NK-92 (cell line): ENCODE data around the gene EML4.
"Not testable (repeated sequence)": the region's sequence is repeated elsewhere in the genome, so short reads cannot be mapped to it uniquely, and the experiment has no call there.

Experiments
- DNase-seq: peaks from one replicate; lab custom pipeline; 2025; ENCODE audit not compliant: unreplicated experiment; lab: John Stamatoyannopoulos, UW

Gene EML4, protein sequence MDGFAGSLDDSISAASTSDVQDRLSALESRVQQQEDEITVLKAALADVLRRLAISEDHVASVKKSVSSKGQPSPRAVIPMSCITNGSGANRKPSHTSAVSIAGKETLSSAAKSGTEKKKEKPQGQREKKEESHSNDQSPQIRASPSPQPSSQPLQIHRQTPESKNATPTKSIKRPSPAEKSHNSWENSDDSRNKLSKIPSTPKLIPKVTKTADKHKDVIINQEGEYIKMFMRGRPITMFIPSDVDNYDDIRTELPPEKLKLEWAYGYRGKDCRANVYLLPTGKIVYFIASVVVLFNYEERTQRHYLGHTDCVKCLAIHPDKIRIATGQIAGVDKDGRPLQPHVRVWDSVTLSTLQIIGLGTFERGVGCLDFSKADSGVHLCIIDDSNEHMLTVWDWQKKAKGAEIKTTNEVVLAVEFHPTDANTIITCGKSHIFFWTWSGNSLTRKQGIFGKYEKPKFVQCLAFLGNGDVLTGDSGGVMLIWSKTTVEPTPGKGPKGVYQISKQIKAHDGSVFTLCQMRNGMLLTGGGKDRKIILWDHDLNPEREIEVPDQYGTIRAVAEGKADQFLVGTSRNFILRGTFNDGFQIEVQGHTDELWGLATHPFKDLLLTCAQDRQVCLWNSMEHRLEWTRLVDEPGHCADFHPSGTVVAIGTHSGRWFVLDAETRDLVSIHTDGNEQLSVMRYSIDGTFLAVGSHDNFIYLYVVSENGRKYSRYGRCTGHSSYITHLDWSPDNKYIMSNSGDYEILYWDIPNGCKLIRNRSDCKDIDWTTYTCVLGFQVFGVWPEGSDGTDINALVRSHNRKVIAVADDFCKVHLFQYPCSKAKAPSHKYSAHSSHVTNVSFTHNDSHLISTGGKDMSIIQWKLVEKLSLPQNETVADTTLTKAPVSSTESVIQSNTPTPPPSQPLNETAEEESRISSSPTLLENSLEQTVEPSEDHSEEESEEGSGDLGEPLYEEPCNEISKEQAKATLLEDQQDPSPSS

DNA sequence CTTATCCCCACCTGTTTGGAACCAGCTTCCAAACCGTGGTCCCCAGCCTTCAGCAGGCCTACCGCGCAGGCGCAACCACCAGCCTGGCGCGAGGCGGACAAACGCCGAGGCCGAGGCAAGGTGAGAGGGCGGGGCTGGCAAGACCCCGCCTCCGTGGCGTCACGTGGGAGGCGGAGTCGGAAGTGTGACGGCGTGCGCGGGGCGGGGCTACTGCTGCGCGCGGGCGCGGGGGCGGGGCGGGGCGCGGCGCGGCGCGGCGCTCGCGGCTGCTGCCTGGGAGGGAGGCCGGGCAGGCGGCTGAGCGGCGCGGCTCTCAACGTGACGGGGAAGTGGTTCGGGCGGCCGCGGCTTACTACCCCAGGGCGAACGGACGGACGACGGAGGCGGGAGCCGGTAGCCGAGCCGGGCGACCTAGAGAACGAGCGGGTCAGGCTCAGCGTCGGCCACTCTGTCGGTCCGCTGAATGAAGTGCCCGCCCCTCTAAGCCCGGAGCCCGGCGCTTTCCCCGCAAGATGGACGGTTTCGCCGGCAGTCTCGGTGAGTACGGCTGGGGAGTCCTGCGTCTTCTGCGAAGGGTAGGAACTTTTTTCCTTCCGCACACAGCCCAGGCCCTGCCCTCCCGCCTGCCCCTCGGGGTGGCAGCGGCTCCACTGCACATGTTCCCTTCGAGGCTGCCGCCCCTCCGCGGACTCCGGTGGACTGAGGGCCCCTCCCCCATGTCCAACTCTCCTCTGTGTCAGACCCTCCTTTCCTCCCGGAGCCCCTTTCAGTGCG is at the start of gene EML4:
Gene EML4, plus strand, starts transcription at position 254 of the 774 bp plus-strand sequence. Its CDS starts 259 bp downstream, at position 513.
- peak; percentile 26 for DNase-seq

DNA sequence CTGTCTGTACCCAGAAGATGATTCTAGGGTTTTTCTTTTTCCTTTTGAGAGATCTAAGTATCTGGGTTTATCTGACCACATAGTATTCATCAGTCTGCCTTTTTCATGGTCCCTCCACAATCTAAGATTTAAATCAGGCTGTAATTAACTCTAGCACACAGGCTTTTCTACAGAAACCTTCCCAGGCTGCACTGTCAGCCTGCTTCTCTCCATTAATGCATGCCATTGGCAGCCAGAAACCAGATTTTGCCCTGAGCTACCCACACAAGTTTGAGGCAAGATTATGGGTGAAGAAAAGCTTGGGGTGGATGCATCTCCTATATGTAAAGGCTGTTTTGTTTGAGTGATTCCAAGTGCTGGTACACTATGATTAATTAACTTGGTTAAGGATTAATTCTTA is 45.7 kb upstream of the EML4 start:
- DNase-seq: no peak

DNA sequence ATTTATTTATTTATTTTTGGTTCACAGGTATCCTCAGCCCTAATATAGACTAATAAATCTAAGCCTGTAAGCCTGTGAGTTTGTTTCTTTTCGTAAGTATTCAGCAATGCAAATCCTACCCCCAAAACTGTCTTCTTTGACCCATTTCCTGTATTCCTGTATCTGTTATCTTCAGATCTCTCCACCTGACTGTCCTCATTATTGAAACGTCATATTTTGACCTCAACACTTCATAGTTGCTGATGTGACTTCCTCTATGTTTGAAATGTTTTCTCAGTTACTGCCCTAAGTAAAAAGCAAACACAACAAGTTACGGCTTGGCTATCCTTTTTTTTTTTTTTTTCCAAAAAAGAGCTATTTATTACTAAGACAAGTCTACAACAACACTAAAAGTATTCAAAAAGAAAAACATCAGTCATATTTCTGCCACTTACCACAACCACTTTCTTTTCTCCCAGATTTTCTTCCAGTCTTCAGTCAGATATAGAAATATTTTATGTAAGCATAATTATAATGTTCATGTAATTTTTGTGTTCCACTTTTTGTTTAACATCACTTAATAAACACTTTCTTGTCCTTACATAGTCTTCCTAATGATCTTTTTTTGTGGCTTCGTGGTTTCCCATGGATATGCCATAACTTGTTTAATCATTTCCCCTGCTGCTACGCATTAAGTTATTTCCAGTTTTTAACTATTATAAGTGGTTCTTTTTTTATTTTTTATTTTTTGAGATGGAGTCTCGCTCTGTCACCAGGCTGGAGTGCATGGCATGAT is 45.0 kb upstream of the EML4 start:
- no peak for DNase-seq

DNA sequence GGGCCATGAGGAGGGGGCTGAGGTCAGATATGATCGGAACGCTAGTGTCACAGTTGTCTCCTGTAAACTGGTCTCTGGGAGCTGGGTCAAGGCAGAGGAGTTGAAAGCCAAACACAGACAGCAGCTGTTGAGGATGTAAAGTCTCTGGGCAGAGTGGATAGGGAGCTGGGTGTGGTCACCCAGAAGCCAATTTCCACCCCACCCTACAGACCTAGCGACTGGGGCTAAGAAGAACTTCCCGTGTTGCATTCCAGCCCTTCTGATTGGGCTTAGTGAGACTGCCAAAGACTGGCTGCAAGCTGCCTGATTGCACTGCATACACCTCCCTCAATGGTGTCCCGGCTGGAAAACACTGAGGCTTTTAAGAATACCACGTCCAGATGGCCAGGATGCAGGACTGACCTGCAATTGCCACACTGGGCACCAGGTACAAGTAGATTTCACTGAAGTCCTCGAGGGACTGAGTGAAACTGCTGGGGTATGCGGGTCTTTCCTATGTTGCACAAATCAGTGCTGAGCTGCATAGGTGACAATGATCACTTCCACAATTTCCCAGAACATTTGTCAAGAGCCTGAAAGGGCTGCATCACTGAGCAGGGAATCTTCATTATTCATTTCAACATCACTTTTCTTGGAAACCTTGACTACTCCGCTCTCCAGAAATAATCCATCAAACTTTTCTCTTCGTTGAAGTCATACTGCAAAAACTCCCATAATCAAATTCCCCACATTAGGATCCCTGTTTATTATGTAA is 43.1 kb upstream of the EML4 start:
- no peak for DNase-seq

DNA sequence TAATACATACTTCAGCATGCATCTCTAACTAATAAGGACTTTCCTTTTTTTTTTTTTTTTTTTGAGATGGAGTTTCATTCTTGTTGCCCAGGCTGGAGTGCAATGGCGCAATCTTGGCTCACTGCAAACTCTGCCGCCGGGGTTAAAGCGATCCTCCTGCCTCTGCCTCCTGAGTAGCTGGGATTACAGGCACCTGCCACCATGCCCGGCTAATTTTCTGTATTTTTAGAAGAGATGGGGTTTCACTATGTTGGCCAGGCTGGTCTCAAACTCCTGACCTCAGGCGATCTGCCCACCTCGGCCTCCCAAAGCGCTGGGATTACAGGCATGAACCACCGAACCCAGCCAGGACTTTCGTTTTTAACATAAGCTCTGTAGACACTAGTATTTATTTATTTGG is 42.3 kb upstream of the EML4 start:
- DNase-seq: not testable (repeated sequence)

DNA sequence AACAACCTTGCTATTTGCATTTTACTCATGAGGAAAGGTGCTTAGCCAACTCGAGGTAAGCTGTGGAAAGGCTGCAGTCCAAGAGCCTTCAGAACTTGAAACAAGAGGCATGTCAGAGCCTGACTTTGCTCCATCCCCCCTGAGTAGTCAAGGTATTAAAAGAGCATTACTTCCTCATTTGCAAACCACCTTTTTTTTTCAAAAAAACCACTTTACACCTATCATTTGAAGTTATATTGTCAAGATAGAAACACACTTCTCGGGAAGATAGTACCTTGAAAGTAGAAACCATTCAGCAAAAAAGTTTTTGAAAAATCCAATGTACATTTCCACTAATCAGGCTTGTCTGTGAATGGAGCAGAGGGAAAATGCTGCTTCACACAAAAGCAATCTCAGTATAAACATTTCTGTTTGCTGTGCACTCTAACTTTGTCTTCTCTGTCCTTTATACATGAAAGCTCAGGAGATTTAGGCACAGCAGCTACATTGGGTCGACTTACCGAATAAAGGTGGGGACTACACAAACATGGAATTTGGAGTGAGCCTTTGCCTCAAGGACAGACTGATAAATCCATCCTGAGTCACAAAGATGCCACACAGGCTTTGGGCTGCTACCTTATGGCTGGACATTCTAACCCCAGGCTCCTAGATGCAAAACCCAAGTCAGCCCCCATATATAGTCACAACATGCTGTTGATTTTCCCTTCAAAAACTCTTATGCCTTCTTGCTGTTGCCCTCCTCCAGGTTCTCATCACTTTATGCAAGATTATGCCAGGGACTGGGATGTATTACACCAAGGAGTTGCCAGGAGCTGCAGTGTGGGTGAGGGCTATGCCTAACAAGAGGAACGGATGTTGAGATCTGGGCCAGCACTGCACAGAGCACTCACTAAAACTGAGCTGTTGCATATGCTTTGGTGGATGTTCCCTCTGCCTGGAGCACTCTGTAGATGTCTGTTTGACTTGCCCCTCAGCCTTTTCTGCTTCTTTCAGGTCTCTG is 41.4 kb upstream of the EML4 start:
- DNase-seq: no peak

DNA sequence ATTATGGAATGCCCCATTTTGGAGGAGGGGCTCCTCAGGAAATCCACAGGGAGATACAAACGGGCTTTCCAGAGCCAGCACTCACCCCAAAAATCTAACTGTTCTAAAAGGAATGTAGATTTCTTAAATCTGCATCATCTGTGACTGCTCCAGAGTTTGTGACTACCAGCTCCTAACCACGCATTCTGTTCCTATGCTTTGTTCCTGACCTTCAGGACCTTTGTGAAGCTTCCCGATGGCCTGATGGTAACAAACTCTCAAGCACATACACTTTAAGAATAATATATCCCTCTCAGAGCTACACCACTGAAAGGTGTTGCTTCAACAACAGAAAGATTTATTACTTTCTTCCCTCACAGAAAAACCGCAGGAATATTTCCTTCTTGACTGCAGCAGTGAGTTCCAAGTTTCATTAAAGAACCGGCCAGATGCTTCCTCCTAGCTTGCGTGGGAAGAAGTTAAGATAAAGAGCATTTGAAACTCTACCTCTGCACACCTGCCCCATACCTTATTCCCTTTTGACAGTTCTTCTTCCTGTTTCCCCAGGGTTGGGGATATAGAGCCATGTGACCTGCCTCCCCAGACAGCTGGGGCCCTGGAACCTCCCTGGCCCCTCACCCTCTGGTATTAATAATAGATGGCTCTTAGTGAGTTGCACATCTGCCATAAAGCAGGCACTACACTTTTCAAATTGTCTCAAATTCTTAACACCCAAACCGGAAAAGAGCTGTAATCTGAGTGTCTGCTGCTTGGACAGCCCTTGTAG is 40.2 kb upstream of the EML4 start:
- DNase-seq: no peak

DNA sequence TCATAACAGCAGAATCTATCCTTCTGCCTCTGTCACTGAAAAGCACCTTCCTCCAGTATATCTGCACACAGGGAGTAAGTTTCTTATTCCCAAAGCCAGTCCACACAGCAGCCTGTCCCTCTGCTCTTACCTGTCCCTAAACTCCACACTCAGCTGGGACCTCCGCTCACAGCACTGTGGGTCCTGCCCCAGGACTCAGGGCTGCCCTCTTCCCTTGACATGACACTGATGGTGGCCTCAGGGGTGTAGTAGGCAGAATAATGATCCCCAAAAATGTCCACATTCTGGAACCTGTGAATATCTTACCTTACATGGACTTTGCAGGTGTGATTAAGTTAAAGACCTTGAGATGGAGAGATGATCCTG is 39.7 kb upstream of the EML4 start:
- DNase-seq: no peak

DNA sequence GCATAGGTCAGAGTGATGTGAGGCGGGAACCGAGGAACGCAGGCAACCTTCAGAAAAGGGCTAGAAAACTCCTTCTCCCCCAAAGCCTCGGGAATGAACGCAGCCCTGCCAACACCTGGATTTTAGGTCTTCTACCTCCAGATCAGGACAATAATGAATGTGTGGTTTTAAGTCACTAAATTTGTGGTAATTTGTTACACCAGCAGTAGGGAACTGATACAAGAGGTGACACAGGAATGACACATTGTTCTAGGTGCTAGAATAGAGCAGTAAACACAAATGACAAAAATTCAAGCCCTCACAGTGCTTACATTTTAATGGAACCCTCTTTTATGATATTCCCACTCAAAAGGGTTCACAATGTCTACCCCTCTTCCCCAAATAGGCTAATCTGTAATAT is 39.2 kb upstream of the EML4 start:
- DNase-seq: no peak

DNA sequence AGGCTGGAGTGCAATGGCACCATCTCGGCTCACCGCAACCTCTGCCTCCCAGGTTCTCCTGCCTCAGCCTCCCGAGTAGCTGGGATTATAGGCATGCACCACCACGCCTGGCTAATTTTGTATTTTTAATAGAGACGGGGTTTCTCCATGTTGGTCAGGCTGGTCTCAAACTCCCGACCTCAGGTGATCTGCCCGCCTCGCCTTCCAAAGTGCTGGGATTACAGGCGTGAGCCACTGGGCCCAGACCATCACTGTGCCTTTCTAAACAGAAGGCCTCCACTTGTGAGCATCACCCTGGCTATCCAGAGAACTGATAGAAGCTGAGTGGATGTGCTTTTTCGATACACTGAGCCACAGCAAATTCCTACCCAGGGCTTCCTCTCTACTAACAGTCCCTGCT is 38.3 kb upstream of the EML4 start:
- not testable (repeated sequence) for DNase-seq

DNA sequence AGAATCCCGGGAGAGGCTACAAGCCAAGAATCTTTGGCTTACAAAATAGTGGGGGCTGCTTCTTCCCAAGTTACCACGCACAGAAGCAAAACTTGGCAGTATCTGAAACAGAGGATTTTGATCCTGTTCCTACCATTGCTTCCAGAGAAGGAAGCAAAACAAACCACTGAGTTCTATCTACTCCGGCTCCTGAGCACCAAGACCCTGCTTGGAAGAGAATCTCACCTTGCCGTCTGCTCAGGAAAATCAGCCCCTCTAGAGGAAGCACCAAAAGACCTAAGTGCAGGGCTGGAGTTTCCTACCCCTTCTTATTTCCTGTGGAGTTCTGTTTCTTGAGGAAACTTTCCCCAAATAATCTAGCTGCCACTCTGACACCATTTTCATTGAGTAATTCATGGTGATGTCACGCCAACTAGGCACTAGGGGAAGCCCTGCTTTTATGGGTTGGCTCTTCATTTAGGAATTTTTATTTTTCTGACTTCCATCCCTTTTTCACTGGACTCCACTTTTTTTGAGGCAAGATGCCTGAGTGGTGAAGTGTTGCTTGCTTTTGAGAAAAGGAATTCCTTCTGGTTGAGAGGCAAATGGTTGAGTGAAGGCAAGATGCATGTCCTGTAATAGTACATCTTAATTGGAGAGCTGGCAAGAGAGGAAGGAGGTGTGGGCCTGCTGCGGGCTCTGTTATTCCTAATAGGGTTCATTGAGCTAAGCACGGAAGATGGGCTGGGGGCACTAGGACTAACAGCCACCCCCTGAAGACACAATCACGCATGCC is 36.8 kb upstream of the EML4 start:
- DNase-seq: no peak

DNA sequence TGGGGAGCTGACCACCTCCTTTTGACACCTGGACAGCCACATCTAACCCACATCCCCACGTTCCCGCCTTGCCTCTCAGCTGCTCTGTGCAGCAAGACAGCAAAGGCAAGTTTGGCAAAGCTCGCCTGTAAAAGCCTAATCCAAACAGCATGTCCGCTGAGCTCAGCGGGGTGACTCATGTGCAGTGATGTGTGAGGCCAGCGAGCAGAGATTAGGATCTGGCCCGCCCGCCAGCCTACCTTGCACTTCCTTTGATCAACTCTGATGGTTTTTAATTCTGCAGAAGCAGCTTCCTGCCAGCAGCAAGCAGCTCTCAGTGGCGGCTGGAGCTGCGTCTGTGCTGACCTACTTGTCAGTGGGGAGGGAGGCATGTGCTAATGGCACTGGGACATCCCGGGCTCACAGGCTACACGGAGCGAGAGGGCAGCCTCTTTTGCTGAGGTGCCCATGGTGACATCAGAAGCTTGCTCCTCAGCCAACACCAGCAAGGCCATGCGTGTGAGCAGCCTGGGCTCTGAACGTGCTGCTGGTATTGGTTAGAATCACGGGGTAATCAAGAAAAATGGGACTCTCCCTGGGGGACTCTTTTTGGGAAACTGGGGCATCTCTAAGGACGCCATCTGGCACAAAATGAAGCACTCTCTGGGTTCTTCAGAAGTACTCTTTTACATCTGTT is 36.0 kb upstream of the EML4 start:
- peak; percentile 50 for DNase-seq

DNA sequence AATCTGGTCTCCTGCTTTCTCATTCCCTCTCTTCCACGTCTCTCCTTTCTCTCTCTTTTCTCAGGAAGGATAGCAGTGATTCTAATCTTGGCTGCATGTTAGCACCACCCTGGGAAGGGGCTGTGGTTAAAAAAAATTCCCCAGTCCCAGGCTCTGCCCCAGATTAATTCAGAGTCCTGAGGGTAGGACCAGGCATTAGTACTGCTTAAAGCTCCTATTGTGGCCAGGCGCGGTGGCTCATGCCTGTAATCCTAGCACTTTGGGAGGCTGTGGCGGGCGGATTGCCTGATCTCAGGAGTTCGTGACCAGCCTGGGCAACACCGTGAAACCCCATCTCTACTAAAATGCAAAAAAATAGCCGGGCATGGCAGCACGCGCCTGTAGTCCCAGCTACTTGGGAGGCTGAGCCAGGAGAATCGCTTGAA is 35.4 kb upstream of the EML4 start:
- no peak for DNase-seq

DNA sequence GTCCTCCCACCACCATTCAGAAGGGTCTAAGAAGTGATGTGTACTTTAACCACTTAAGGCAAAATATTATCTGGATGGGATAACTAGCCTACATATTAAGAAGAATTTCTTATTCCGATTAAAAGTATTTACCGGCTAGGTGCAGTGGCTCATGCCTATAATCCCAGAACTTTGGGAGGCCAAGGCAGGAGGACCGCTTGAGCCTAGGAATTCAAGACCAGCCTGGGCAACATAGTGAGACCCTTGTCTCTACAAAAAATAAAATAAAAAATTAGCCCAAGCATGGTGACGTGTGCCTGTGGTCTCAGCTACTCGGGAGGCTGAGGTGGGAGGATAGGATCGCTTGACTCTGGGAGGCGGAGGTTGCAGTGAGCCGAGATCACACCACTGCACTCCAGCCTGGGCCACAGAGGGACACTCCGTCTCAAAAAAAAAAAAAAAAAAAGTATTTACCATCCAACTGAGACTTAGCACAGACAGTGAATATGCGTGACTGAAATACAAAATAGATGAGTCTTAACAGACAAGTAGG is 34.7 kb upstream of the EML4 start:
- DNase-seq: not testable (repeated sequence)

DNA sequence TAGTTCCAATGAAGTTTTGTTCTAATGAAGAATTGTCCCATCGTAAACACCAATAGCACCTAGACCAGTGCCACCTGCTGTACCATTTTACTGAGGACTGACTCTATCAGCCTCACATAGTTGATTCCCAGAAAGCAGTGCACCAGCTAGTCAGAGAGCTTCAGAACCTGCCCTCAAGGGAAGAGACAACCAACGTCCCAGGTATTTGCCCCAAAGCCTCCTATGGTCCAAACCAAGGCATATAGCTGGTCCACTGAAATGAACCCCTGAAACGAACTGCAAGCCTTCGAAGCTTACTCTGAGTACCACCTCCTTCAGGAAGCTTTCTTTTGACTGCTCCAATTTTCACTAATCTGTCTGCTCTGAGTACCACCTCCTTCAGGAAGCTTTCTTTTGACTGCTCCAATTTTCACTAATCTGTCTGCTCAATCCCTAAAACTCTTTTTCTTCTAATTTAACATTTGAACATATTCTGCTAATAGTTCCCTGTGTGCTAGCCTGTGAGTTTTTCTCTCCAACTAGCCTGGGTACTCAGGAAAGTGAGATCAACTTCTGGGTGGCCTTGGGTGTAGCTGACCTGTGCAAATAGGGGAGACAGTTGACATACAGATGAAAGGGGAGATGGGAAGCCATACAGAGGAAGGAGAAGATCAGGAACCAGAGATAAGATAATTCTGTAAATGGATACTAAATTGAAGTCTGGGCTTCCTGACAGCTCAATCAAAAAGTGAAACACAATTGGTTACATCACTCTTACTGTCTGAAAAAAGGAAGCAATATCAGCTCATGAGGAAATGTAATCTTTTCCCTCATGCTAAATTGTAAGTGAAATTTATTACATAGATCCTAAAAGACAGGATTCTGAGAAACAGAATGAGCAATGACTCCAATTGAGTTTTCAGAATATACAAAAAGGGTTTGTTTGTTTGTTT is 33.5 kb upstream of the EML4 start:
- DNase-seq: no peak
